Measurements from ENCODE around the gene NLK.

The NLK gene

DNA sequence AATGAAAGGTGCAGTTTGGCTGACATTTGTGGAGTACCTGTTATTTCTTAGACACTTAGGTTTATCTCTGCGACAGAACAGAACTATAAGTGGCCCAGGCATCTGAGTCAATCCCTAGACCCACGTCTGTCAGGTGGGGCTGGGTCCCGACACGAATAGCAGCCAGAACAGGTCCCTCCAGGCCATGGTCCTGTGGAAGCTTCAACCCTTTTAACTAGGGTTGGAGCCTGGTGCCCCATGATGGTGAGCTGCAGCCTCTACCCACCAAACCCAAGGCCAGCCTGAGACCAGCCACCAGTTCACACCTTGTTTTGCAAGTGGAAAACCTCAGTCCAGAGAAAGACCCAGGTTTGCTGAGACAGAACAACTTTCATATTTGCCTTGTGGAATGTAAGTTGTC lies 202.0 kb downstream of the NLK start:
- H3K9me3 ChIP-seq (ENCODE audit: control insufficient read depth, low read length): no peaks in the 10 kb centered on the region
- no peak for DNase-seq (ENCODE audit: low read depth)
- H3K36me3 ChIP-seq (ENCODE audit: control insufficient read depth, insufficient read depth, low read length, severe bottlenecking): no peaks in the 10 kb centered on the region
- peaks cover 6% of the 10 kb centered on the region for H3K27me3 ChIP-seq (replicated peaks; ENCODE audit: control insufficient read depth, insufficient read depth, low read length)
- H3K4me3 ChIP-seq (ENCODE audit: low read length): no peak overlapping the region
- H3K9ac ChIP-seq (ENCODE audit: low read length): no peak overlapping the region
- H3K4me1 ChIP-seq (ENCODE audit: control insufficient read depth, insufficient read depth, low read length): no peaks in the 10 kb centered on the region
